GM18909 (cell line): ENCODE data around the gene HOXC6.
"Not testable (repeated sequence)": the region's sequence is repeated elsewhere in the genome, so short reads cannot be mapped to it uniquely, and the experiment has no call there.

Source experiments
- ATAC-seq: cut with Tn5 transposase; IDR thresholded peaks from one replicate; pipeline ENCODE4 v1.9.1; 2021; ENCODE audit warnings: mild to moderate bottlenecking; ENCODE audit not compliant: unreplicated experiment, poor library complexity

HOXC6 gene

GRCh38 chr12:54077843-54078242 lies 49.6 kb downstream of the HOXC6 start:
- not testable (repeated sequence) for ATAC-seq

- not testable (repeated sequence) for ATAC-seq
Observed at GRCh38 chr12:54079115-54079514, 50.9 kb downstream of the HOXC6 start.
